ENCODE results near the gene TPRG1.

GRCh38 chr3:189270248-189270832, 98.6 kb downstream of the TPRG1 start:
- TF ChIP-seq CTCF (IDR thresholded peaks at IDR 0.05; ENCODE audit: insufficient read depth, low read length) (peak; percentile 84), SPI1 (IDR thresholded peaks at IDR 0.05; ENCODE audit: borderline replicate concordance, low read depth) (no peak), POLR2AphosphoS5 (IDR thresholded peaks at IDR 0.05; ENCODE audit: low read depth) (no peak), GABPA (IDR thresholded peaks at IDR 0.05; ENCODE audit: low read depth) (no peak)
